HG02588 (cell line): Measurements from ENCODE around the gene SLC38A3.

Experiments
- ATAC-seq: cut with Tn5 transposase; IDR thresholded peaks from one replicate; pipeline ENCODE4 v1.9.1; 2021; ENCODE audit warnings: mild to moderate bottlenecking, moderate library complexity; ENCODE audit not compliant: unreplicated experiment

Gene SLC38A3

GRCh38 chr3:50190936-50191660 is 14.0 kb upstream of the SLC38A3 start, which contains the start of gene GNAT1:
GNAT1 (plus strand) TSS chr3:50191610; CDS start chr3:50191726, 116 bp downstream.
- no peak for ATAC-seq

GRCh38 chr3:50192124-50192523 is 12.9 kb upstream of the SLC38A3 start:
- ATAC-seq: no peak

GRCh38 chr3:50192689-50193141 is 12.4 kb upstream of the SLC38A3 start:
- no peak for ATAC-seq

- ATAC-seq: no peak
These were observed 11.8 kb upstream of the SLC38A3 start for GRCh38 chr3:50193286-50193685.

GRCh38 chr3:50193746-50194127 is 11.3 kb upstream of the SLC38A3 start:
- no peak for ATAC-seq

GRCh38 chr3:50194128-50194902 is 10.8 kb upstream of the SLC38A3 start:
- ATAC-seq: no peak

- no peak for ATAC-seq
These were observed 10.1 kb upstream of the SLC38A3 start for GRCh38 chr3:50194903-50195500.

- no peak for ATAC-seq
These were observed 9.4 kb upstream of the SLC38A3 start for GRCh38 chr3:50195501-50196252.

- ATAC-seq: no peak
These were observed 8.7 kb upstream of the SLC38A3 start for GRCh38 chr3:50196253-50196801.

- ATAC-seq: no peak
These were observed 3.3 kb upstream of the SLC38A3 start for GRCh38 chr3:50201573-50202315.

GRCh38 chr3:50202353-50203112 is 2.5 kb upstream of the SLC38A3 start:
- ATAC-seq: no peak

- no peak for ATAC-seq
These were observed 1.8 kb upstream of the SLC38A3 start for GRCh38 chr3:50203113-50203808.

- ATAC-seq: no peak
These were observed 965 bp upstream of the SLC38A3 start for GRCh38 chr3:50203809-50204803.

GRCh38 chr3:50205413-50206276 is 574 bp downstream of the SLC38A3 start:
- ATAC-seq: no peak

- ATAC-seq: no peak
These were observed 2.4 kb downstream of the SLC38A3 start for GRCh38 chr3:50207359-50208042.
